Lower lobe of right lung (tissue), 2 donors: ENCODE measurements around the gene SCYGR4. TPM values are rescaled to one million over a fixed set of nuclear protein-coding genes. Genes with fewer than 3 reads are reported as not detected.
"Not testable (repeated sequence)": the region's sequence is repeated elsewhere in the genome, so short reads cannot be mapped to it uniquely, and the experiment has no call there.

Experiments used
- ATAC-seq, 2 donors: fragments of 200-7000 bp; cut with Tn5 transposase; one replicate each; pipeline ENCODE4 v1.9.1; 2020 to 2022; ENCODE audit warnings: mild to moderate bottlenecking in 2 of 2, moderate library complexity in 2 of 2
- DNase-seq: peaks from one replicate; pipeline ENCODE4 v3.0.0-alpha.2; 2020
- H3K27ac ChIP-seq: fragments of 200-600 bp; one replicate; pipeline ENCODE4 v1.8.0; 2022
- H3K27me3 ChIP-seq: fragments of 200-600 bp; one replicate; pipeline ENCODE4 v1.8.0; 2022; ENCODE audit warnings: low read depth
- H3K36me3 ChIP-seq: fragments of 200-600 bp; one replicate; pipeline ENCODE4 v1.8.0; 2022; ENCODE audit warnings: mild to moderate bottlenecking
- H3K4me1 ChIP-seq: fragments of 200-600 bp; one replicate; pipeline ENCODE4 v1.8.0; 2022
- H3K4me3 ChIP-seq: fragments of 200-600 bp; one replicate; pipeline ENCODE4 v1.8.0; 2022; ENCODE audit warnings: mild to moderate bottlenecking
- H3K9me3 ChIP-seq: fragments of 200-600 bp; one replicate; pipeline ENCODE4 v1.8.0; 2022
- CTCF ChIP-seq: fragments of 200-600 bp; IDR thresholded peaks from one replicate; pipeline ENCODE4 v1.8.0; 2022; ENCODE audit warnings: antibody characterized with exemption, mild to moderate bottlenecking
- intact Hi-C: fragments of 100-400 bp; cut with DNase I; formaldehyde crosslinking; loops from one replicate; pipeline ENCODE4 v1.11.0; 2022
- total RNA-seq: library from RNA; stranded (reverse); fragmentation: NEBNext Ultra II Directional; extraction: Animal tissue kit (Norgen Biotek cat#: 25700); gene quantifications from one replicate; pipeline ENCODE4 v1.2.1, GENCODE V29; 2021
- donor health status: DM: no; HTN: yes; CAD: no; lungs with severe emphysema.

Gene SCYGR4
- total RNA-seq, 1 donor from 2014 or later = not detected

DNA sequence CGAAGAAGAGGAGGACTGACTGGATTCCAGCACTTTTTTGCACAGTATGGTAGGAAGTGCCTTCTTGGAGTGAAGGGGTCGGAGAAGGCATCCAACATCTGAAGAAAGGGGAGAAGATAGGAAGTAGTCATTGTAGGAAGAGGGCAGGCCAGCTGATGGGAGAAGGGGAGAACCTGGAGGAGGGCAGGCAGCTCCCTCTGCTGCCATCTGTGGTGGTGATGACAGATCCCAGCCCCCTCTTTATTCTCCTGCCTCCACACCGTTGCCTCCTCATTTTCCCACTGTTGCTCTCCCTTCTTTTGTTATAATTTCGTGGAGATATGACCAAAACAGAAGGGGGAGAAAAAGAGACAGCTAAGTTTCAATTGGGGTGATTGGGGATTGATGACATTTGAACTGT, 21.5 kb upstream of the SCYGR4 start:
- Histone ChIP-seq H3K27ac (no peak overlapping the region), H3K4me3 (no peak overlapping the region), H3K9me3 (no peaks in the 10 kb centered on the region), H3K36me3 (no peaks in the 10 kb centered on the region), H3K27me3 (no peaks in the 10 kb centered on the region), H3K4me1 (no peaks in the 10 kb centered on the region)
- TF ChIP-seq CTCF = no peak
- no peak for DNase-seq
- intact Hi-C loops = no loop called here
- ATAC-seq = no peak

DNA sequence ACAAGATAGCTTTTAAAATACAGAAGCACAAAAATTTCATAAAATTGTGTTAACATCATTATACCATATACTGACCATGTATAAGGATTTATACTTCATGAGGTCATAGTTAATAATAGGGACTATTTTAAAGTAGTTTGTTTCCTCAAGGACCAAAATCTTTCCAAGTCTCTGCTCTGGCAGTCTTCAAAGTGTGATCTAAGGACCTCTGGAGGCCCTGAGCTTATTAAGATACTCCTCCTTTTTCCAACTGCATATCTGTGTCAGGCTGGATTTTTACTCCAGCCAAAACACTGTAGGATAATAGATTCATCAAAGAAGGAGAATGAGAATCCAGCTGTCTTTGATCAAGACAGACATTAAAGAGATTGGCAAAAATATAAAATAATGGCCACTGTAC, 20.3 kb upstream of the SCYGR4 start:
- Histone ChIP-seq H3K9me3 (no peaks in the 10 kb centered on the region), H3K27ac (no peak overlapping the region), H3K4me3 (no peak overlapping the region), H3K36me3 (no peaks in the 10 kb centered on the region), H3K27me3 (no peaks in the 10 kb centered on the region), H3K4me1 (no peaks in the 10 kb centered on the region)
- no peak for TF ChIP-seq CTCF
- no peak for ATAC-seq
- intact Hi-C loops = no loop called here
- no peak for DNase-seq

- ATAC-seq = no peak
- Histone ChIP-seq H3K36me3 (no peaks in the 10 kb centered on the region), H3K27me3 (no peaks in the 10 kb centered on the region), H3K9me3 (no peaks in the 10 kb centered on the region), H3K27ac (no peak overlapping the region), H3K4me3 (no peak overlapping the region), H3K4me1 (no peaks in the 10 kb centered on the region)
- no peak for TF ChIP-seq CTCF
- DNase-seq = no peak
- intact Hi-C loops = no loop called here
Measured at GRCh38 chr2:227597998-227598397, 19.3 kb upstream of the SCYGR4 start.

DNA sequence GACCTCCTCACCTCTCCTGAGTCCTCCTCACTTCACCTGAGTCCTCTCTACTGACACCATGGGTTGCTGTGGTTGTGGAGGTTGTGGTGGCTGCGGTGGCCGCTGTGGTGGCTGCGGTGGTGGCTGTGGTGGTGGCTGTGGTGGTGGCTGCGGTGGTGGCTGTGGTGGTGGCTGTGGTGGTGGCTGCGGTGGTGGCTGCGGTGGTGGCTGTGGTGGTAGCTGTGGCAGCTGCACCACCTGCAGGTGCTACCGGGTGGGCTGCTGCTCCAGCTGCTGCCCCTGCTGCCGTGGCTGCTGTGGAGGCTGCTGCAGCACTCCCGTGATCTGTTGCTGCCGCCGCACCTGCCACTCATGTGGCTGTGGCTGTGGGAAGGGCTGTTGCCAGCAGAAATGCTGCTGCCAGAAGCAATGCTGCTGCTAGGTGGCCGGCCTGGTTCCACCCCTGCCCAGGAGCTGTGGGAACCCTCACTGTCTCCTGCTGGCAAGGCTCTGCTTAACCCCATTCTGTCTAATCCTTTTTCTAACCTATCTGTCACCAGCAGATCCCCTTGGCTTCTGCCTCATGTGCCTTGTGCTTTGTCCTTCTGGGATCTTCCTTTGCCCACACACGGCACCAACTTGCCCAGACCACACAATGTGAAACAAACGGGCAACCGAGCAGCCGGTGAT, 18.3 kb upstream of the SCYGR4 start, which contains the start of gene SCYGR2:
TSS of gene SCYGR2 (plus strand) at position 59 of the 669 bp plus-strand sequence. CDS start at position 59, 0 bp downstream.
- H3K4me1 ChIP-seq, intact Hi-C loops, H3K27me3 ChIP-seq, DNase-seq, H3K4me3 ChIP-seq, H3K36me3 ChIP-seq, H3K9me3 ChIP-seq, ATAC-seq, H3K27ac ChIP-seq: not testable (repeated sequence)

DNA sequence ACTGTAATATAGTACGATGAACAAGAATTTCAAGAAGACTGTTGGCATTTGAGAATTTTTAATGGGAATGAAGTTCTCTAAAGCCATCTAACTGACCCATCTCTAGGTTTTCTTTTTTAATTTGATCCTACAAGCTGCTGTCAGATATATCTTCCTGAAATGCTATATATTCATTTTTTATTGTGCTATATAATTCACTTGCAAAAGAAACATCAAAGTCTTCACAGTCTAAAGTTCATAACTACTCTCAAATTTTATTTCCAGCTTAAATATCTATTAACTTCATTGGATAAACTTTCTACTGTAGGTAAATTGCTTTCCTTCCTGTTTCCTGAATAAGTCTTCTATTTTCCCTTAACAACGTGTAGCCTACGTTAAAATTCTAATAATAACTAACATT, 14.9 kb upstream of the SCYGR4 start:
- no peaks in the 10 kb centered on the region for H3K4me1 ChIP-seq
- no peak for DNase-seq
- no peak for TF ChIP-seq CTCF
- no peaks in the 10 kb centered on the region for H3K9me3 ChIP-seq
- ATAC-seq = no peak
- no peaks in the 10 kb centered on the region for H3K36me3 ChIP-seq
- H3K4me3 ChIP-seq = no peak overlapping the region
- no peak overlapping the region for H3K27ac ChIP-seq
- H3K27me3 ChIP-seq = no peaks in the 10 kb centered on the region
- intact Hi-C loops = no loop called here

GRCh38 chr2:227606476-227606875, 10.8 kb upstream of the SCYGR4 start:
- Histone ChIP-seq H3K27ac (no peak overlapping the region), H3K9me3 (no peaks in the 10 kb centered on the region), H3K4me1 (peaks cover 9% of the 10 kb centered on the region), H3K36me3 (no peaks in the 10 kb centered on the region), H3K27me3 (no peaks in the 10 kb centered on the region), H3K4me3 (no peak overlapping the region)
- ATAC-seq = no peak
- DNase-seq = no peak
- intact Hi-C loops = no loop called here
- no peak for TF ChIP-seq CTCF
